ENCODE measurements around the gene SRGAP1. TPM values are rescaled to one million over a fixed set of nuclear protein-coding genes. Genes with fewer than 3 reads are reported as not detected.

SRGAP1 gene
- total and polyA plus RNA-seq, 2 of the 8 experiments (the other 6 are each of a cell fraction or from before 2014, with no cell fraction given) = 3.2 to 7.3 TPM

- no peak overlapping the region for H2BK5ac ChIP-seq (ENCODE audit: low read depth, low read length)
- H3K23me2 ChIP-seq (ENCODE audit: low read depth, low read length) = no peaks in the 10 kb centered on the region
- H3K56ac ChIP-seq (replicated peaks; ENCODE audit: insufficient read length, low read depth, low read length) = no peak overlapping the region
- FAIRE-seq (no peak), DNase-seq (ENCODE audit: low read depth in 1 of 2, low spot score in 2 of 2) (no peak)
- no peak overlapping the region for H2BK20ac ChIP-seq (ENCODE audit: low read length)
- no peak overlapping the region for H3K4me3 ChIP-seq (ENCODE audit: extremely low read depth in 1 of 4, insufficient read depth in 2 of 4, low read depth in 3 of 4, low read length in 4 of 4)
- no peak overlapping the region for H3K9ac ChIP-seq (replicated peaks in 1 of 4; ENCODE audit: extremely low read depth in 1 of 4, low read depth in 3 of 4, low read length in 3 of 4)
- H4K5ac ChIP-seq (ENCODE audit: insufficient read length, low read depth, low read length) = no peak overlapping the region
- 65% methylated on average over 2 of the region's 2 CpGs; no CpG with 5 or more reads in 1 of the 2 experiments for WGBS, 2 experiments (ENCODE audit: extremely low coverage in 1 of 2, insufficient coverage in 1 of 2, insufficient read length in 1 of 2, insufficient replicate concordance in 2 of 2, low coverage in 1 of 2, low lambda C conversion rate in 2 of 2, missing lambda C conversion rate in 1 of 2)
- no peak overlapping the region for H4K91ac ChIP-seq (replicated peaks; ENCODE audit: insufficient read length, low read length)
- no peaks in the 10 kb centered on the region for H3K9me3 ChIP-seq (ENCODE audit: insufficient read depth in 2 of 2, low read depth in 1 of 2, low read length in 1 of 2)
- H2AFZ ChIP-seq (ENCODE audit: low read length) = no peak overlapping the region
- no peak overlapping the region for H3K14ac ChIP-seq (ENCODE audit: insufficient read length)
- no peak overlapping the region for H2BK15ac ChIP-seq (ENCODE audit: low read length)
- no peaks in the 10 kb centered on the region for H3K27me3 ChIP-seq (replicated peaks in 1 of 4; ENCODE audit: control insufficient read depth in 3 of 4, extremely low read depth in 1 of 4, insufficient read depth in 3 of 4, low read length in 3 of 4)
- H4K20me1 ChIP-seq (replicated peaks in 1 of 2; ENCODE audit: control insufficient read depth in 1 of 2, insufficient read depth in 2 of 2, low read length in 2 of 2) = no peaks in the 10 kb centered on the region
- peaks cover 1 to 5% (median 3%) of the 10 kb centered on the region in 4 experiments; a peak in 3 of 7 replicates for H3K4me1 ChIP-seq (replicated peaks in 1 of 4; ENCODE audit: control insufficient read depth in 3 of 4, insufficient read depth in 4 of 4, low read length in 3 of 4)
- no peak overlapping the region for H3K23ac ChIP-seq (ENCODE audit: insufficient read length)
- no peak overlapping the region for H4K8ac ChIP-seq (ENCODE audit: extremely low read depth, insufficient read depth, low read length)
- ChIA-PET CTCF (ENCODE audit: partially characterized antibody) (interaction anchor here (0.6 to 0.9 kb wide), 2 partner anchors 19 to 31 kb away, joined by 3 to 4 read pairs; no protein-coding TSS in a partner anchor), POLR2A (ENCODE audit: partially characterized antibody) (no interaction called here)
- H3K18ac ChIP-seq (ENCODE audit: extremely low read depth, low read length) = no peak overlapping the region
- TF ChIP-seq MAX (IDR thresholded peaks at IDR 0.05) (peak; percentile 53), POLR2AphosphoS5 (IDR thresholded peaks at IDR 0.05; ENCODE audit: low read depth, low read length) (no peak), CBX8 (IDR thresholded peaks at IDR 0.05; ENCODE audit: borderline replicate concordance, low read depth, low read length) (no peak)
- no peak overlapping the region for H2AK5ac ChIP-seq (ENCODE audit: low read depth, low read length)
- no peak overlapping the region for H2BK12ac ChIP-seq (ENCODE audit: low read depth, low read length)
- H3K4ac ChIP-seq (replicated peaks; ENCODE audit: insufficient read length, low read depth, low read length) = no peak overlapping the region
- peaks cover 2% of the 10 kb centered on the region; the same call in 1 of the 2 replicates for H3K79me1 ChIP-seq (ENCODE audit: low read depth, low read length)
- H3K4me2 ChIP-seq (ENCODE audit: insufficient read depth in 1 of 2, low read depth in 2 of 2, low read length in 2 of 2) = no peak overlapping the region
- H3K36me3 ChIP-seq (ENCODE audit: control insufficient read depth in 2 of 4, insufficient read depth in 4 of 4, low read length in 3 of 4) = no peaks in the 10 kb centered on the region
- no peaks in the 10 kb centered on the region for H3K79me2 ChIP-seq (ENCODE audit: control insufficient read depth in 1 of 2, insufficient read depth in 2 of 2, low read length in 2 of 2)
- H2BK120ac ChIP-seq (replicated peaks; ENCODE audit: low read depth, low read length) = no peak overlapping the region
- H3K27ac ChIP-seq (ENCODE audit: low read depth, low read length) = no peak overlapping the region
These were observed 38.3 kb downstream of the SRGAP1 start for GRCh38 chr12:63882844-63883243.
